ENCODE data around the gene PCSK6.

GRCh38 chr15:101413239-101413638, 76.3 kb downstream of the PCSK6 start:
- TF ChIP-seq CTCF (IDR thresholded peaks at IDR 0.05) (no peak), EP300 (IDR thresholded peaks at IDR 0.05) (no peak), POLR2A (IDR thresholded peaks at IDR 0.05) (no peak)

All from gastroesophageal sphincter (tissue), 3 donors.